ENCODE results near the gene NLN.

NLN gene

DNA sequence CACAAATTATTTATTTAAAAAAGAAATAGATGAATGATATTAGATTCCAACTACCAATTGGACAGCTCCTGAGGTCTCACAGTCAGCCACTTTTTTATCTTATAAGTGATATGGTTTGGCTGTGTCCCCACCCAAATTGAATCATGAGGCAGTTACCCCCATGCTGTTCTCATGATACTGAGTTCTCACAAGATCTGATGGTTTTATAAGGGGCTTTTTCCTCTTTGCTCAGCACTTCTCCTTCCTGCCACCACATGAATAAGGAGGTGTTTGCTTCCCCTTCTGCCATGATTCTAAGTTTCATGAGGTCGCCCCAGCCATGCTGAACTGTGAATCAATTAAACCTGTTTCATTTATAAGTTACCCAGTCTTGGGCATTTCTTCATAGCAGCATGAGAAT, 12.9 kb downstream of the NLN start:
- H3K27ac ChIP-seq: peak overlapping the region; percentile 43
- no peak overlapping the region for H3K4me3 ChIP-seq (ENCODE audit: low read depth in 1 of 2, low read length in 1 of 2)
- H3K9me3 ChIP-seq: no peaks in the 10 kb centered on the region
- peaks cover 10 to 21% of the 10 kb centered on the region in 2 experiments for H3K4me1 ChIP-seq (ENCODE audit: control insufficient read depth in 1 of 2, insufficient read depth in 1 of 2, low read depth in 1 of 2, low read length in 1 of 2)
- no peaks in the 10 kb centered on the region for H3K27me3 ChIP-seq
- TF ChIP-seq, protein P1, sequence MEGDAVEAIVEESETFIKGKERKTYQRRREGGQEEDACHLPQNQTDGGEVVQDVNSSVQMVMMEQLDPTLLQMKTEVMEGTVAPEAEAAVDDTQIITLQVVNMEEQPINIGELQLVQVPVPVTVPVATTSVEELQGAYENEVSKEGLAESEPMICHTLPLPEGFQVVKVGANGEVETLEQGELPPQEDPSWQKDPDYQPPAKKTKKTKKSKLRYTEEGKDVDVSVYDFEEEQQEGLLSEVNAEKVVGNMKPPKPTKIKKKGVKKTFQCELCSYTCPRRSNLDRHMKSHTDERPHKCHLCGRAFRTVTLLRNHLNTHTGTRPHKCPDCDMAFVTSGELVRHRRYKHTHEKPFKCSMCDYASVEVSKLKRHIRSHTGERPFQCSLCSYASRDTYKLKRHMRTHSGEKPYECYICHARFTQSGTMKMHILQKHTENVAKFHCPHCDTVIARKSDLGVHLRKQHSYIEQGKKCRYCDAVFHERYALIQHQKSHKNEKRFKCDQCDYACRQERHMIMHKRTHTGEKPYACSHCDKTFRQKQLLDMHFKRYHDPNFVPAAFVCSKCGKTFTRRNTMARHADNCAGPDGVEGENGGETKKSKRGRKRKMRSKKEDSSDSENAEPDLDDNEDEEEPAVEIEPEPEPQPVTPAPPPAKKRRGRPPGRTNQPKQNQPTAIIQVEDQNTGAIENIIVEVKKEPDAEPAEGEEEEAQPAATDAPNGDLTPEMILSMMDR (IDR thresholded peaks at IDR 0.05): no peak
- H3K36me3 ChIP-seq: no peaks in the 10 kb centered on the region

DNA sequence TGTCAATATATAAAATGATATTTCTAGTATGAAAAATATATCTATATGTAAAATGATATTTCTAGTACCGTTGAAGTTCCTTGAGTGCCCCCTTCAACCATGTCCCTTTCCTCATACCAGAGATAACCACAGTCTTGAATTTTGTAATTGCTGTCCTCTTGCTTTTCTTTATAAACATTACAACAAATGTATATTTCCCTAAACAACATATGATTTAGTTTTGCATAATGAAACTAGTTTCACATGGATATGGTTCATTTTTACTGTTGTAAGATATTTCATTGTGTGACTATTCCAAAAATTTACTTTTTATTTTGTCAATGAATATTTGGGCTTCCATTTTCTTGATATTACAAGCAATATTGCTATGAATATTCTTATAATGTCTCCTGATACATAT, 14.0 kb downstream of the NLN start:
- Histone ChIP-seq H3K27me3 (no peaks in the 10 kb centered on the region), H3K27ac (no peak overlapping the region), H3K4me3 (ENCODE audit: low read depth in 1 of 2, low read length in 1 of 2) (no peak overlapping the region), H3K9me3 (no peaks in the 10 kb centered on the region), H3K4me1 (ENCODE audit: control insufficient read depth in 1 of 2, insufficient read depth in 1 of 2, low read depth in 1 of 2, low read length in 1 of 2) (peaks cover 10 to 21% of the 10 kb centered on the region in 2 experiments), H3K36me3 (no peaks in the 10 kb centered on the region)
- TF ChIP-seq, protein P1 (IDR thresholded peaks at IDR 0.05): no peak

DNA sequence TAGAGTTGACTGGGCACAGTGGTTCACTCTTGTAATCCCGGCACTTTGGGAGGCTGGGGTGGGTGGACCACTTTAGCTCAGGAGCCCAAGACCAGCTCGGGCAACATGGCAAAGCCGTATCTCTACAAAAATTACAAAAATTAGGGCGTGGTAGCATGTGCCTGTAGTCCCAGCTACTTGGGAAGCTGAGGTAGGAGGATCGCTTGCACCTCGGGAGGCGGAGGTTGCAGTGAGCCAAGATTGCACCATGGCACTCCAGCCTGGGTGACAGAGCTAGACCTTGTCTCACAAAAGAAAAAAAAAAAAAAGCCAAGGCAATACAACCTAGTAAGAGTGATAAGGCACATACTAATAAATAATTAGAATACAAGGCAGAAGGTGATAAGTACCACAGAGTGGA, 15.8 kb downstream of the NLN start:
- no peak overlapping the region for H3K27ac ChIP-seq
- H3K4me1 ChIP-seq (ENCODE audit: control insufficient read depth in 1 of 2, insufficient read depth in 1 of 2, low read depth in 1 of 2, low read length in 1 of 2): peaks cover 0 to 12% of the 10 kb centered on the region in 2 experiments
- H3K27me3 ChIP-seq: no peaks in the 10 kb centered on the region
- TF ChIP-seq, protein P1 (IDR thresholded peaks at IDR 0.05): no peak
- no peaks in the 10 kb centered on the region for H3K36me3 ChIP-seq
- no peak overlapping the region for H3K4me3 ChIP-seq (ENCODE audit: low read depth in 1 of 2, low read length in 1 of 2)
- no peaks in the 10 kb centered on the region for H3K9me3 ChIP-seq

DNA sequence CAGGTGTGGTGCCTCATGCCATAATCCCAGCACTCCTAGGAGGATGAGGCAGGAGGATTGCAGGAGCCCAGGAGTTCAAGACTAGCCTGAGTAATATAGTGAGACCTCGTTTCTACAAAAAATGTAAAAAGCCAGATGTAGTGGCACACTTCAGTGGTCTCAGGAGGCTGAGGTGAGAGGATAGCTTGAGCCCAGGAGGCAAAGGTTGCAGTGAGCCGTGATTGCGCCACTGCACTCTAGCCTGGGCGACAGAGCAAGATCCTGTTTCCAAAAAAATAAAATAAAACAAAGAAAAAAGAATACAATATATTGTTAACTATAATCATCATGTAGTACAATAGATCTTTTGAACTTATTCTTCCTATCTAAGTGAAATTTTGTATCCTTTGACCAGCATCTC, 16.3 kb downstream of the NLN start:
- Histone ChIP-seq H3K36me3 (no peaks in the 10 kb centered on the region), H3K9me3 (no peaks in the 10 kb centered on the region), H3K27me3 (no peaks in the 10 kb centered on the region), H3K4me1 (ENCODE audit: control insufficient read depth in 1 of 2, insufficient read depth in 1 of 2, low read depth in 1 of 2, low read length in 1 of 2) (peaks cover 0 to 12% of the 10 kb centered on the region in 2 experiments), H3K4me3 (ENCODE audit: low read depth in 1 of 2, low read length in 1 of 2) (no peak overlapping the region), H3K27ac (no peak overlapping the region)
- TF ChIP-seq, protein P1 (IDR thresholded peaks at IDR 0.05): no peak

DNA sequence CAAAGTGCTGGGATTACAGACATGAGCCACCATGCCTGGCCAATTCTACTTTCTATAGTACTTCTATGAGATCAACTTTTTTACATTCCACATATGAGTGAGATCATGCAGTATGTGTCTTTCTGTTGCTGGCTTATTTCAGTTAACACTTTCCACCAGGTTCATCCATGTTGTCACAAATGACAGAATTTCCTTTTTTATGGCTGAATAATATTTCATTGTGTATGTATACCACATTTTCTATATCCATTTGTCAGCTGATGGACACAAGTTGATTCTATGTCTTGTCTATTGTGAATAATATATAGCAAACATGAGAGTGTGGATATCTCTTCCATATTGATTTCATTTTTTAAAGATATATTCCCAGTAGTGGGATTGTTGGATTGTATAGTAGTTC, 17.2 kb downstream of the NLN start:
- Histone ChIP-seq H3K4me1 (ENCODE audit: control insufficient read depth in 1 of 2, insufficient read depth in 1 of 2, low read depth in 1 of 2, low read length in 1 of 2) (peaks cover 0 to 12% of the 10 kb centered on the region in 2 experiments), H3K36me3 (no peaks in the 10 kb centered on the region), H3K27me3 (no peaks in the 10 kb centered on the region), H3K4me3 (ENCODE audit: low read depth in 1 of 2, low read length in 1 of 2) (no peak overlapping the region), H3K9me3 (no peaks in the 10 kb centered on the region), H3K27ac (no peak overlapping the region)
- TF ChIP-seq, protein P1 (IDR thresholded peaks at IDR 0.05): no peak

Data from neutrophil (primary cell).